Measurements from ENCODE around the gene E2F6. TPM values are rescaled to one million over a fixed set of nuclear protein-coding genes. Genes with fewer than 3 reads are reported as not detected.

The E2F6 gene
- total and polyA plus RNA-seq, 2 of the 13 experiments (the other 11 are each of a cell fraction or from before 2014, with no cell fraction given) = 27.3 to 36.0 TPM

- TF ChIP-seq MLX (CRISPR knock-in tag; IDR thresholded peaks at IDR 0.05) = peak; percentile 99
- 0 out of 2 replicates have a peak, but pooled peaks have one; percentile 56 for TF ChIP-seq ZNF3 (CRISPR knock-in tag; IDR thresholded peaks at IDR 0.05)
- TF ChIP-seq ARID2 (CRISPR knock-in tag; IDR thresholded peaks at IDR 0.05; ENCODE audit: borderline replicate concordance) = no peak
- no peak for TF ChIP-seq SMARCE1 (IDR thresholded peaks at IDR 0.05; ENCODE audit: borderline replicate concordance)
- peak; percentile 82; the same call in 1 of the 2 replicates for TF ChIP-seq ZSCAN30 (CRISPR knock-in tag; IDR thresholded peaks at IDR 0.05)
- TF ChIP-seq FOSL1 (CRISPR knock-in tag; IDR thresholded peaks at IDR 0.05; ENCODE audit: borderline replicate concordance) = no peak
- 0 out of 2 replicates have a peak, but pooled peaks have one; percentile 66 for TF ChIP-seq SNAPC2 (CRISPR knock-in tag; IDR thresholded peaks at IDR 0.05)
- peak; percentile 43; the same call in 1 of the 2 replicates for TF ChIP-seq PHF8 (CRISPR knock-in tag; IDR thresholded peaks at IDR 0.05)
- TF ChIP-seq MXD3 (CRISPR knock-in tag; IDR thresholded peaks at IDR 0.05) = no peak
- TF ChIP-seq ZHX2 (IDR thresholded peaks at IDR 0.05; ENCODE audit: low read depth) = peak; percentile 67; the same call in 1 of the 2 replicates
- peak; percentile 18; the same call in 1 of the 2 replicates for TF ChIP-seq ZHX2 (CRISPR knock-in tag; IDR thresholded peaks at IDR 0.05; ENCODE audit: borderline replicate concordance)
- TF ChIP-seq POLR2G (IDR thresholded peaks at IDR 0.05; ENCODE audit: low read depth, low read length) = peak; percentile 86
- peak; percentile 71 for TF ChIP-seq ZNF142 (CRISPR knock-in tag; IDR thresholded peaks at IDR 0.05)
- TF ChIP-seq TERF1 (CRISPR knock-in tag; IDR thresholded peaks at IDR 0.05) = no peak
- peak; percentile 80; the same call in 1 of the 2 replicates for TF ChIP-seq MZF1 (CRISPR knock-in tag; IDR thresholded peaks at IDR 0.05; ENCODE audit: borderline replicate concordance)
These were observed 33.3 kb upstream of the E2F6 start (continued) for GRCh38 chr2:11499081-11499743.

Data from HepG2 (cell line).